NCI-H748 treated with DMSO at 0.1 percent for 48 hours (cell line): ENCODE data around the gene RAB40C.
"Not testable (repeated sequence)": the region's sequence is repeated elsewhere in the genome, so short reads cannot be mapped to it uniquely, and the experiment has no call there.

Experiments used
- DNase-seq: peaks from one replicate; lab custom pipeline; 2025; lab: John Stamatoyannopoulos, UW

The RAB40C gene

DNA sequence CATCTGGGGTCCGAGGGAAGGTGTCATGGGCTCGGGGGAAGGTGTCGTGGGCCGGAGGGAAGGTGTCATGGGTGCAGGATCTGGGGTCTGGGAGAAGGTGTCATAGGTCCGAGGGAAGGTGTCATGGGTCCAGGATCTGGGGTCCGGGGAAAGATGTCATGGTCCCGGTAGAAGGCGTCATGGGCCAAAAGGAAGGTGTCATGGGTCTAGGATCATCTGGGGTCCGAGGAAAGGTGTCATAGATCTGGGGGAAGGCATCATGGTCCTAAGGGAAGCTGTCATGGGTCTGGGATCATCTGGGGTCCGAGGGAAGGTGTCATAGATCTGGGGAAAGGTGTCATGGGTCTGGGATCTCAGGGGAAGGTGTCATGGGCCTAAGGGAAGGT is 942 bp downstream of the RAB40C start:
- DNase-seq = no peak

DNA sequence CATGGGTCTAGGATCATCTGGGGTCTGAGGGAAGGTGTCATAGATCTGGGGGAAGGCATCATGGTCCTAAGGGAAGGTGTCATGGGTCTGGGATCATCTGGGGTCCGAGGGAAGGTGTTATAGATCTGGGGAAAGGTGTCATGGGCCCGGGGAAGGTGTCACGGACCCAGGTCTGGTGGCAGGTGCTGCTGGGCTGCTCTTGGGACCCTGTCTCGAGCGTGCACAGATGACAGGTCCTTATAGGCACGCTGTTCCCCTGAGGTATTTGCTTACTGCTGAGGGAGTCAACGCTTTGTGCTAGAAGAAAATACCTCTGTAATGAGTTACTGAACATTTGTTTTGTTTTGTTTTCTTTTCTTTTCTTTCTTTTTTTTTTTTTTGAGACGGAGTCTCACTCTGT is 1.4 kb downstream of the RAB40C start:
- no peak for DNase-seq

DNA sequence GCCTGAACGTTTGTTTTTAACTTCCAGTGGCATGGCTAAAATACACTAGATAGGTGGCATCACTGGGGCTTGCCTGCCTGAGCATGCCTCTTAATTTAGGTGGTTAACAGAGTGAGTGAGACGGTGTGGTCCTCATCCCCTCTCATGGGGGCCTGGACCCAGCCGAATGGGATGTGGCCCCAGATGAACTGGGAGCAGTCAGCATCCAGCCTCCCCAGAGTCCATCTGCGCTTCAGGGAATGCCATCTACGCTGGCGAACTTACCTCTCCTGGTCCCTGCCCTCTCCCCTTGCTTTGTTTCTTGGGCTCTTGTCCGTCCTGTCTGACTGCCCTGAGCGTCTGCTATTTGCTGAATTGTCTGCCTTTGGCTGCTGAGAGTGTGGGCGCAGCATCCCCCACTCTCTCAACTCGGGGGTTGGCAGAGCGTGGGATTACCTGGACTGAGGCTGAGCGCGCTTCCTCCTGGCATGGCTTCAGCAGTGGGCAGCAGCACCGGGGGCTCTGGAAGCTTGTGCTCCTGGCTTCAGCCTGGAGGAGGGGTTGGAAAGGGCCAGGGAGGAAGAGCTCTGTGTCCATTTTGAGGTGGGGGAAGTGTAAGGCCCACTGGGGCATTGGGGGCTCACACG is 2.1 kb downstream of the RAB40C start:
- DNase-seq = no peak

DNA sequence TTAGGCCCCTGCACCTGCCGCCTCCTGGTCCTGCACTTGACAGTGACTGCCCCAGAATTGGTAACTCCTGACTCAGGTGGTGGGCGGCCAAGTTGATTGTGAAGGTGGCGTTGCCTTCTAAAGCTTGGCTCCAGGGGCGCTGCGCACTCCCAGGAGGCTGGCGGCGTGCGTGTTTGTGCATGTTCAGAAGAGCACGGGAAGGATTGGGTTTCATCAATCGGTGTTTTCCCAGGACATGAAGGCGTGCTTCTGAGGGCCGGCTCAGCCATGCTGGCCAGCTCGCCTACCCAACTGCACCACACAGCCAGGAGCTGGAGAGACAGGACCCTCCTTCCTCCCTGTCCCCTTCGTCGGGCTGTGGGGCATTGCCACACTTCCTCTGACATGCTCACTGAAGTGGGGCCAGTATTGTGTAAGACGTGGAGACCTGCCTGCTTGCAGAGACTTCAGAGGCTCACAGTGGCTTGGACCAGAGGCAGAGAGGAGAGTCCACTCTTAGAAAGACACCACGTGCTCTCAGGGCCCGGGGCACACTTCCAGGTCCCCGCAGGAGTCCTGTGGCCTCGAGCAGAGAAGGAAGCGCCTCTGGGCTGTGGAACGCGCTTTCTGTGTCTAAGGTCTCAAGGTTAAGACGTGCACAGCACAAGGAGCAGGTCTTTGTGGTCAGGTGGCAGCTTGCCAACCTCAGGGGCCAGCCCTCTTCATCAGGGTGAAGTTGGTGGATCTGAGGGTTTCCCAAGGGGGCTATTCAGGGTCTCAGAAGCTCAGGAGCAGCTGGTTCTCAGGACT is 2.8 kb downstream of the RAB40C start:
- no peak for DNase-seq

DNA sequence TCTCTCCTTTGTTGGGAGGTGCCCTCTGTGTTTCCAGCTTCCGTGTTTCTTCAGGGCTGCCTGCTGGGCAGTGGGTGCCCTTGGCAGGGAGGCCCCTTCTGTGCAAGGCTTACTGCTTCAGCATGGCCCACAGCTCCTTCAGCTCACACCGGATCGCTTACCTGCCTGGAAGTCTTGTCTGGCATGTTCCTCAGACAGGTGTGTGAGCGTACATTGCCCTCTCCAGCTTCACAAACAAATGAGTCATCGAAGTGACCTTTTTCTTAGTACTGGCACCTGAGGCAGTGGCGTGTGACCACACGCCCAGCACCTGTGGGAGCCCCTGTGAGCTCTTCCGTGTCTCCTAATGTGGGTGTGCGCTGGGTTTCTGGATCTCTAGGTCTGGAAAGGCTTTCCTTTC is 3.5 kb downstream of the RAB40C start:
- no peak for DNase-seq

DNA sequence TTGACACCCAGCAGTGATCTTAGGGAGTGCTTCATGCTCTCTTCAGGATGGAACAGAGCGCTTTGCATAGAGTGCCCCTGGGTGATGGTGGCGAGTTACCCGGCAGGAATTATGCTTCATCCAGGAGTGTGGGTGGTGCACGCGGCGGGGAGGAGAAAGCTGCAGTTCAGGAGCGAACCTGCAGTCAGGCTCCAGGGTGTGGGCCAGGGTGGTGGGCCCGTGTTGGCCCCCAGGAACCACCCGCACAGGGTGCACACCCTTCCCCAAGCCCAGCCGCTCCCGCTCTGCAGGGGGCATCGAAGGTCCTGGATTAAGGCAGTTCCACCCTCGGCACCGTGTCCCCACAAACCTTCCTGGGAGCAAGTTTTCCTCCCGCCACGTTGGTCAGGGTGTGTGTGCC is 3.9 kb downstream of the RAB40C start:
- no peak for DNase-seq

DNA sequence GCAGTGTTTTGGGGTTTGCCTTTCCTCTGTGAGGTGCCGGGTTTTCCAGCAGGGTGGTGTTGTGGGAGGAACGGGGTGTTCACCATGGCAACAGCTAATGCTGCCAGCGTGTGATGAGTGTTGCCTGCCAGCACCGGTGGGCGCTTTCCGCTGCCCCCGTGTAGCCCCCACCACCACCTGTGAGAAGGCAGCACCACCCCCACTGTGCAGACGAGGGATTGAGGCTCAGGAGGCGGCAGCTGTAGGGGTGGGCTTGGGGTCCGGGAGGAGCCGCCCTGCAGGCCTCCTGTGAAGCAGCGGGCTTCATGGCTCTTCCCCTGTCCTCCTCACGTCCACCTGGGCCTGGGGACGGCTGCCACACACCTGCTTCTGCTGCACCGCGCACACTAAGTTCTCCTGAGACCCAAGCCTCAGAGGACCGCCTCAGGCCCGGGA is 5.2 kb downstream of the RAB40C start:
- DNase-seq = no peak

DNA sequence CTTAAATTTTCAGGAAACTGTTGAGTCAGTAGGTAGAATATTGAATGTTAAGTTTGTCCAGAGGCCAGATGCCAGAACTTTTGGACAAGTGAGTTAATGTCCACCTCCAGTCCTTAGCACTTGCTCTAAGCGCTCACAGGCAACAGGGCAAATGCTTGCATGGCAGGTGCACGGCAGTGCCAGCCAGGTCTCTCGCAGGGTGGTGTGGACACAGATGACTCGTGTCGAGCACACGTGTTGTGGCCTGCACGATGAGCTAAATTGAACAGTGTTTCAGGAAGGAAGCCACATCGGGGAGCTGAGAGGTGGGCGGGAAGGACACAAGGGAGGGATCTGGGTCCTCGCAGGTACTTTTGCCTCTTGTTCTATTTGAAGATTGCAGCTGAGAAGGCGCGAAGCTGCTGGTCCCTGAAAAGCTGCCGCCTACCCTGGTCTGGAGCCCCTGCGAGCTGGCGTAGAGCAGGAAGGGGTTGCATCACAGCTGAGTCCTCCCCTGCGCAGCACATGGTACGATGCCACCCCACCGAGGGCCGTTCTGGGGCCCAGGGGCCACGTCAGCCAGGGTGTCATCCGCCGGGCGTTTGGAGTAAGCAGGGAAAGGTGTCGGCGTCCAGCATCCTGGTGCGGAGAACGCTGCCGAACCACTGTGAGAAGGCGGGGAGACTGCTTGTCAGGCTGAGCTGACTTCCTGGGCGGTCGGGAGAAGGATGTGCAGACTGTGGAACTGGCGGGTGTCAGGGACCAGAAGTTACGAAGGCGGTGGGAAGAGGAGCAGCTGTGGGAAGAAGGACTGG is 6.3 kb downstream of the RAB40C start:
- DNase-seq = no peak

DNA sequence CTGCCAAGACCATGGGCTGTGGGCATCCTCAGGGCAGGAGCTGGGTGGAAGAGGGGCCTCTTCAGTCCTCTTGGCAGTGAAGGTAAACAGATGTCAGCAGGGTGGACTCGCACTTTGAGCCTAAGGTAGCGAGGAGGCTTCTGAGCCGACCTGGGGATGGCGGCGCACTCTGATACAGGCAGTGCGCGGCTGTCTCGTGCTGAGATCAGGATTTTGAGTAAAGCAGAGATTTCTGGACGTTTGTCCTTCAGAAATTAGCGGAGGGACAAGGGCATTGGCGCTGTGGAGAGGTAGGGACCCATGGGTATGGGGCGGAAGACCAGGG is 6.8 kb downstream of the RAB40C start:
- no peak for DNase-seq

DNA sequence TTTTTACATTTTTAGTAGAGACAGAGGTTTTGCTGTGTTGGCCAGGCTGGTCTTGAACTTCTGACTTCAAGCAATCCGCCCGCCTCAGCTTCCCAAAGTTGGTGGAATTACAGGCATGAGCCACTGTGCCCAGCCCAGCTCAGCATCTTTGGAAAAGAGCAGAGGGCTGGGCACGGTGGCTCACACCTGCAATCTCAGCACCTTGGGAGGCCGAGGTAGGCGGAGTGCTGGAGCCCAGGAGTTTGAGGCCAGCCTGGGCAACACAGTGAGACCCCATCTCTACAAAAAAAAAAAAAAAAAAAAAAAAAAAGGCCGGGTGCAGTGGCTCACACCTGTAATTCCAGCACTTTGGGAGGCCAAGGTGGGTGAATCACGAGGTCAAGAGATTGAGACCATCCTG is 7.8 kb downstream of the RAB40C start:
- not testable (repeated sequence) for DNase-seq

DNA sequence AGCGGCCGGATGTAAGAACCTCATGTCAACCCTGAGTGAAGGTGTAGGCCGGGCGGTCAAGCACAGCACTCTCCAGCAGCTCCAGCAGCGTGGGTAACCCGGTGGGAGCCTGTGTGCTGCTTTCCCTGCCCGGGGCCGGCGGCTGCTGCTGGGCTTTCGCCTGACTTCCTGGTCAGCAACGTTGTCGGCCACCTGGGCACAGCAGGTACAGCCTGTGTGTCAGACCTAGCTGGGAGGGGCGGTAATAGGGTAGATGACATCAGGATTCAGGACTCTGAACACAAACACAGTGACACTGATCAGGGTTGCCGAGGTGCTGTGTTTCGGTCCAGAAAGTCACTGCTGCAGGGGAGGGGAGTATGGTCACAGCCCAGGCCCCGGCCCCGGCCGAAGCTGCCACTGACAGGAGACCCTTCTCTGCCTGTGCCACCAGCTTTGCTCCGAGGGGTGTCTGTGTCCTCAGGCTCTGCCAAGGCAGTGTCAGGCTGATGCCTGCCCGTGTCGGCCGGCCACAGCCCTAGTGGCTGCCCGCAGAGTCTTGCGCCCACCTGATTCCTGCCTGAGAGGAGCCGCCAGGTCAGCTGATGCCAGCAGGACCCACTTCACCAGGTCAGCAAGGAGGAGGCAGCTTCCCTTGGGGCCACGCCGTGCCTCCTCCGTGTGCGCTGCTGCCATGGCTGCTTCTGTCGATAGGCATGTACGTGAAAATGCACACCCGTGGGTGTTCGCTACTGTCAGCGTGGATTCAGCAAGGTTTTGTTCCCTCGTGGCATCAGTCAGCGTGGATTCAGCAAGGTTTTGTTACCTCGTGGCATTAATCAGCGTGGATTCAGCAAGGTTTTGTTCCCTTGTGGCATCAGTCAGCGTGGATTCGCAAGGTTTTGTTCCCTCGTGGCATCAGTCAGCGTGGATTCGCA is 9.2 kb downstream of the RAB40C start:
- no peak for DNase-seq

DNA sequence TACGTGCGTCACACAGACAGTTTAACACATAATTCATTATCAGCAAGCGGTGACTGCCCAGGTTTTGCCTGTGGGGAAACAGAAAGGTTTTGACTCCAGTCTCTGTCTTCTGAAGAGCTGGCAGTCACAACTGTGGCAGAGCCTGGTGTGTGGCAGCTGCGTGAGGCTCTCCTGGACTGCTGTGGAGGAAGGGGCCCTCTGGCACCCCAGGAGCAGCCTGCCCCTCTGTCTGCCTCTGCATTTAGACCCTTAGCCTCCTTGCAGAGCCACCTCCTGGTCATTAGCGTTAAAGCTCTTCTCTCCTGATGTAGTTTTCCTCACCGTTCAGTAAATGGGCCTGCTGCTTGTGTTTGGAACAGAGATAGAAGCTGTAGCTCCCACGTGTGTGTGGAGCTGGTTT is 10.9 kb downstream of the RAB40C start:
- no peak for DNase-seq

DNA sequence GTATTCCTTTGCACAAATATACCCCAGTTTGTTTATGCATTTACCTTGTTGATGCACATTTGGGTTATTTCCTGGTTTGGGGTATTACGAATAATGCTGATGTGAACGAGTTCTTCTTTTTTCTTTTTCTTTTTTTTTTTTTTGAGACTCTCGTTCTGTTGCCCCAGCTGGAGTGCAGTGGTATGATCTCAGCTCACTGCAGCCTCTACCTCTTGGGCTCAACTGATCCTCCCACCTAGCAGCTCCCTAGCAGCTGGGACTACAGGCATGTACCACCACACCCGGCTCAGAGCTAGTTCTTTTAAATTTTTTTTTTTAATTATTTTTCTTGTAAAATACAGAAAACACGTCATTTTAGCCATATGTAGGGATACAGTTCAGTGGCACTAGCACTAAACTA is 14.1 kb downstream of the RAB40C start:
- DNase-seq = no peak

DNA sequence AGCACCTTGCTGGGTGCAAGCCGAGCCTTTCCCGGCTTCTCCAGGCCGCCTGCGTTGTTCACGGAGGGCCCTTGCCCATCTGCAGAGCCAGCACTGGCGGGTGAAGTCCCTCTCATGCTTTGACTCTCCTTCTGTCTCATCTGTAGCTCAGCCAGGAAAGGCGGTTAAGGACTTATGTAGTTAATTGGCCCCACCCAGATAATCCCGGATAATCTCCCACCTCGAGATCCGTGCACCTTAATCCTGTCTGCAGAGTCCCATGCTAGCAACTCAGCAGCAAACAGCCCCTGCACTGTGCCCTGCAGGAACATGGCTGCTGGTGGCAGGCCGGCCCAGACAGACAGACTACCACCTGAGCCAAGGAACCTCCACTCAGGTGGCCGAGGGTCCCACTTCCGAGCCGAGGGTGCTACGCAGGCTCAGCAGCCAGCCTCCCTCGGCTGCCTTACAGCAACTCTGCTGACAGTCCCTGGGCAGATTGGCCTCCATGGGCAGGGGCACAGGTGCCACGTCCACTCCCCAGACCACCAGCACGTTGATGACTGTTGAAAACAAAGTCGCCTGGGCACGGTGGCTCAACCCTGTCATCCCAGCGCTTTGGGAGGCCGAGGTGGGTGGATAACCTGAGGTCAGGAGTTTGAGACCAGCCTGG is 16.9 kb downstream of the RAB40C start:
- DNase-seq = no peak

DNA sequence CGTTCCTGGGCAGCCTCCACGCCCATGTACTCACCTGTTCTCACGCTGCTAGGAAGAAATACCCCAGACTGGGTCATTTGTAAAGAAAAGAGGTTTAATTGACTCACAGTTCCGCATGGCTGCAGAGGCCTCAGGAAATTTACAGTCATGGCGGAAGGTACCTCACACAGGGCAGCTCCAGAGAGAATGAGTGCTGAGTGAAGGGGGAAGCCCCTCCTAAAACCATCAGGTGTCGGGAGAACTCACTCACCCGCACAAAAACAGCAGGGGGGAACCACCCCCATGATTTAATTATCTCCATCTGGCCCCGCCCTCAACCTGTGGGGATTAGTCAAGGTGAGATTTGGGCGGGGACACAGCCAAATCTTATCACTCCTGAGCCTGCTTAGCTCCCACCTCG is 18.2 kb downstream of the RAB40C start:
- no peak for DNase-seq

DNA sequence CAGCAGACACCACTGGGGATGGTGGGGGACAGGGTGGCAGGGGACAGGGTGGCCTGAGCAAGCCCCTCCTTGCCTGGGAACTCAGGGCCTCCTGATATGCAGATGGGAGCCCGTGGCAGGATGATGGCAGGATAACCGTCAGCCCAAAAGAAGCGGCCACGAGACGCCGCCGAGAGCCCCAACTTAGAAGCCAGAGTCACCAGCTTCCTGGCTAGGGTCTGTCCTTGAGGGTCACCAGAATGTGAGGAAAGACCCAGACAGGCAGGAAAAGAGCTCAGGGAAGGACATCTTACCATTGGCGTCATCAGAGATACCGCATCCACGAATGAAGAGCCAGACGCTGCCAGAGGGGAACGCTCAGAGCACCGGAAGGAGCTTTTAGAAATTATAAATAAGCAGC is 19.4 kb downstream of the RAB40C start:
- no peak for DNase-seq

DNA sequence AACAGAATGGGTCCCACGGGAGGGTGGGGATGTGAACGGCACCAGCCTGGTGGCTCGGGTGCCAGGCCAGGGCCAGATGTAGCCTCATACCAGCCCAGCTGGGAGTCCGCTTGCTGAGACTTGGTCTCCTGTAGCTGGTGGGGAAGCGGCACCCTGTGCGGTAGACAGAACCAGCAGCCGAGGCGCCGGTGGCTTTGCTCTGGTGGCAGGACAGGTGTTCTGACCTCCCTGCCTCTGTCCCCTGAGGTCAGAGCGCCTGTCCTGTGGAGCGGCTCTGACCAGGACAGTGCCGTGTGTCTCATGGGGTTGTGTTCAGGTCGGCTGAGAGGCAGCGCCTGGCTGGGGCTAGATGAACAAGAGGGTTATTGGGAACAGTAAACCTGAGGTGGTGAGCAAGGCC is 20.1 kb downstream of the RAB40C start:
- no peak for DNase-seq

DNA sequence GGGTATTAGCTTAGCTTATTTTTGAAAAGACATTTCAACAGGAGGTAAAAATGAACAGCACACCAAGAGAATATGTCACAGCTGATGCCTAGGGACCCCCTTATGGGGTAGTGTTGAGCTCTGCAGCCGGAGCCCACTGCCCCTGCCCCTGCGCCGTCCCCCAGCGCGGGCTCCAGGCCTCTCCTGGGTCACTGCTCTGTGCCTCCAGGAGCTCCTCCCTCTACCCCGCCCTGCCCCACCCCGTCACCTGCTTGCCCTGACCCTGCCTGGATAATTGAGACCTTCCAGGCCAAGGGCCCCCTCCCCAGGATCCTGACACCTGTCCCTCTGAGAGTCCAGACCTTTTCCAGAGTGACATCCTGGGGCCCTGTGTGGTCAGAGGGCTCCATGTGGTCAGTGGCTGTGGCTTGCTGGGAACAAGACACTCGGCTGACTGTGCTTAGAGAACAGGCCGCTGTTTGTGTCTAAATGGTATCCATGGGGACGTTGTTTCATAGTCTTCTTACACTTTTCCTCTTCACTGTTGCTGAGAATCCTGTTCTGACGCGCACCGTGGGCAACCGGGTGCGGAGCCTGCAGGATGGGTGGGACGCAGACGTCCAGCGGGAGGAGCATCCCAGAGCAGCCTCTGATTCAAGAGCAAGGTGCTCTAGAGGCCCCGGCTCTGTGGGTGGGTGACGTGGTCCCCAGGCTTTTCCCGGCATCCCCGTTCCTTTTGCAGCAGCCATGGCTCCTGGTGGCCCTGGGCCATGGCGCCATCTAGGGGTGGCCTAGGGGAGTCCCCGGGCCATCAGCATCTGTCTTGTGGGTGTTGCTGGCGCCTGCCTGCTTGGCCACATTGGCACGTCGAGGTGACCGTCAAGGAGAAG is 20.9 kb downstream of the RAB40C start:
- no peak for DNase-seq

DNA sequence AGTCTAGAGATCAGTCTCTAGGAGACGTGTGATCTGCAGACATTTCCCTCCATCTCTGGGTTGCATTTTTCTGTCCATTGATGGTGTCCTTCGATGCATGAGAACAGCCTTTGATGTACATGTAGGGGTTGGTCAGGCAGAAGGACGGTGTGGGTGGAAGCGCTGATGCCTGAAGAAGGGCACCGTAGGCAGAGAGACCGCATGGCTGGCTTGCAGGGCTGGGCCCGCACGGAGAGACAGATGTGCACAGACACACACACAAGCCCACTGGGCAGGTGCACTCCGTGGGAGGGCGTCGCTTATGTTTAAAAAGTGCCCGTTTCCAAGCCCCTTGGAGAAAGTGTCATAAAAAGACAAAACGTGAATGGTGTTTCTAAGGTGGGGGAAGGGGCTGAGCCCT is 25.3 kb downstream of the RAB40C start:
- no peak for DNase-seq

DNA sequence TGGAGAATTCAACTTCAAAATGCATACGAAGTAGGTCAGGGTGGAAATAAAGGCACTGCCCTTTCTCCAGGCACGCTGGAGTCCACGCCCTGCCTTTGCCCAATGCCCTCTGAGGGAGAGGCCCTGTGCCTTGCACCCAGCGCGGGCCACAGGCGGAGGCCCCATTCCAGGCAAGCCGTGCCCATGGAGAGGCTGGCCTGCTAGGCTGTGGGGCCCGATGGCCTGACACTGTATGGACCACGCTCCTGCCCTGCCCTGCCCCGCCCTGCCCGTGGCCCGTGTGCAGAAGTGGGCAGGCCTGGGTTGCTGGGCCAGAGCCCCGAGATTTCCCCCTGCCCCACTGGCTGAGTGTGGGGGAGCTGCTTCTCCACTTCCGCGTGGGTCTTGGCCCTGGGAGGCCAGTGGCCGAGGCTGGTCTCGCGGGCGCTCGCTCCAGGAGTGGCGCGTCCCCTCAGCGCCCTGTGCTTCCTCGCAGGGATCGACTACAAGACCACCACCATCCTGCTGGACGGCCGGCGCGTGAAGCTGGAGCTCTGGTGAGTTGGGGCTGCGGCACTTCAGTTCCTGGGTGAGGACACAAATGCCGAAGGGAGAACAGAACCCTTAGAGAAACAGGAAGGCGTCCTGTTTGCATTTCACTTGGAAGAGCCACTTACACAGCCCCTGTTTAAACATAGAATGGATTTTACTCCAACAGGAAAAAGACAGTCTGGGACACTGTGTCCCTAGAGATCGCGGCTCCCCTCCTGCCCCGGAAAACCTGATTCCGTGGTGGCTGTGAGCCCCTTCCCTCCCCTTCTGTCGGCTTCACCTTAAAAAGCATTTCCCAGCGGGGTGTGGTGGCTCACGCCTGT is 27.1 kb downstream of the RAB40C start:
- DNase-seq = no peak
